Stimulated activated CD8-positive, alpha-beta memory T cell treated with anti-CD3 and anti-CD28 coated beads, Interleukin-12 subunit alpha, Interleukin-12 subunit beta, amount 100 ng/mL, for 24 hours (primary cell): ENCODE measurements around the gene LSM7.
"Not testable (repeated sequence)": the region's sequence is repeated elsewhere in the genome, so short reads cannot be mapped to it uniquely, and the experiment has no call there.

Source experiments
- DNase-seq: peaks from one replicate; pipeline ENCODE4 v3.0.0-alpha.2; 2020; ENCODE audit errors: extremely low read depth

LSM7 gene

GRCh38 chr19:2355168-2356035, 27.0 kb upstream of the LSM7 start:
- no peak for DNase-seq

- DNase-seq = no peak
These were observed 26.3 kb upstream of the LSM7 start for GRCh38 chr19:2354670-2355069.

GRCh38 chr19:2353887-2354592, 25.7 kb upstream of the LSM7 start:
- no peak for DNase-seq

GRCh38 chr19:2353159-2353886, 24.9 kb upstream of the LSM7 start:
- no peak for DNase-seq

GRCh38 chr19:2352121-2352520, 23.7 kb upstream of the LSM7 start:
- no peak for DNase-seq

- DNase-seq = no peak
These were observed 23.2 kb upstream of the LSM7 start for GRCh38 chr19:2351591-2351990.

GRCh38 chr19:2350656-2351055, 22.3 kb upstream of the LSM7 start:
- no peak for DNase-seq

- not testable (repeated sequence) for DNase-seq
These were observed 21.4 kb upstream of the LSM7 start for GRCh38 chr19:2349818-2350217.

- DNase-seq = no peak
These were observed 17.6 kb upstream of the LSM7 start for GRCh38 chr19:2345794-2346663.

GRCh38 chr19:2345076-2345475, 16.7 kb upstream of the LSM7 start:
- no peak for DNase-seq

GRCh38 chr19:2344381-2344870, 16.0 kb upstream of the LSM7 start:
- DNase-seq = no peak

GRCh38 chr19:2343289-2343982, 15.1 kb upstream of the LSM7 start:
- DNase-seq = no peak

GRCh38 chr19:2342656-2343288, 14.4 kb upstream of the LSM7 start:
- DNase-seq = no peak

- DNase-seq = no peak
These were observed 13.6 kb upstream of the LSM7 start for GRCh38 chr19:2341982-2342381.

GRCh38 chr19:2341244-2341751, 12.9 kb upstream of the LSM7 start:
- DNase-seq = no peak

- DNase-seq = no peak
These were observed 12.3 kb upstream of the LSM7 start for GRCh38 chr19:2340496-2341243.

- DNase-seq = no peak
These were observed 11.4 kb upstream of the LSM7 start for GRCh38 chr19:2339644-2340310.

- no peak for DNase-seq
These were observed 10.6 kb upstream of the LSM7 start for GRCh38 chr19:2338751-2339643.
